Pancreas (tissue), 10 donors: Measurements from ENCODE around the gene LINGO1. TPM values are rescaled to one million over a fixed set of nuclear protein-coding genes. Genes with fewer than 3 reads are reported as not detected.

Experiments used
- ATAC-seq, 4 donors: fragments of 200-7000 bp; cut with Tn5 transposase; one replicate each; pipeline versions ENCODE4 v1.8.0 to v1.9.1; 2020; ENCODE audit warnings: mild to moderate bottlenecking in 4 of 4, moderate library complexity in 4 of 4
- DNase-seq, 6 donors: peaks; one replicate each; pipeline ENCODE4 v3.0.0-alpha.2; 2020
- FAIRE-seq: peaks from 2 replicates; lab custom pipeline; 2012; peaks lifted over from hg19 to GRCh38; lab: Jason Lieb, UNC
- H3K27ac ChIP-seq, 4 donors: fragments of 200-600 bp; sonication (generic); 1 replicate in 3 of 4; 2 replicates in 1 of 4; pipeline versions ENCODE4 v1.5.0 to v1.8.0; 2020
- H3K27me3 ChIP-seq, 4 donors: fragments of 200-600 bp; one replicate each; pipeline ENCODE4 v1.8.0; 2021
- H3K36me3 ChIP-seq, 3 donors: fragments of 200-600 bp; sonication (generic) in 1 of 3; one replicate each; pipeline versions ENCODE4 v1.5.0 to v1.8.0; 2020 to 2021
- H3K4me1 ChIP-seq, 3 donors: fragments of 200-600 bp; one replicate each; pipeline ENCODE4 v1.8.0; 2021
- H3K4me3 ChIP-seq, 4 donors: fragments of 200-600 bp; sonication (generic) in 2 of 4; one replicate each; pipeline versions ENCODE4 v1.5.0 to v1.8.0; 2020 to 2021
- H3K9me3 ChIP-seq, 4 donors: fragments of 200-600 bp; one replicate each; pipeline ENCODE4 v1.8.0; 2021
- WGBS, 2 donors: extraction: QIAGEN DNeasy Blood & Tissue Kit; methylation state at CpG; one replicate each; pipeline ENCODE4 v1.1.7; 2013; 5-methylcytosine and 5-hydroxymethylcytosine counted together
- intact Hi-C, 3 donors: fragments of 100-400 bp; cut with DNase I; formaldehyde crosslinking; loops; one replicate each; pipeline versions ENCODE4 v1.11.1 to v1.14.2; 2022
- polyA plus RNA-seq, 2 donors: library from polyadenylated mRNA; stranded (reverse); fragments of 200-250 nt; gene quantifications; one replicate each; pipeline ENCODE4 v1.2.3, GENCODE V29; 2013
- total RNA-seq, 6 donors: library from RNA; stranded (reverse); fragmentation: NEBNext Ultra II Directional in 4 of 6; extraction: Animal tissue kit (Norgen Biotek cat#: 25700) in 4 of 6; gene quantifications; one replicate each; pipeline versions ENCODE4 v1.2.1 to v1.2.4, GENCODE V29; 2021 to 2023
- TF ChIP-seq, protein P1 (sequence below), 4 donors: fragments of 200-600 bp; sonication (generic) in 3 of 4; IDR thresholded peaks; one replicate each; pipeline versions ENCODE4 v1.5.0 to v1.8.0; 2021; ENCODE audit warnings: antibody characterized with exemption in 4 of 4
- donor health status: healthy with polysubstance abuse.
- donor health status: DM: no; HTN: no; CAD: no; lungs with moderate emphysema.
- donor health status: DM: no; HTN: no; CAD: no.
- donor health status: control.
- donor health status: control.
- donor health status: Bipolar disorder and iron deficiency.
- donor health status: DM: yes; HTN: yes; CAD: no.
- donor health status: DM: no; HTN: no; CAD: no.
- donor health status: DM: no; HTN: no; CAD: no.
- donor health status: DM: yes; HTN: yes; CAD: no.

LINGO1 gene
- total and polyA plus RNA-seq, 8 donors, result 0.80 to 3.0 (median 1.7) TPM

- H3K36me3 ChIP-seq, result no peaks in the 10 kb centered on the region
- DNase-seq, result peak in 1 of 6 donors; percentile 24
- no peak overlapping the region for H3K4me3 ChIP-seq
- no peak for FAIRE-seq
- ATAC-seq, result no peak
- 86 to 89% methylated on average over 11 of the region's 11 CpGs for WGBS, 2 donors
- no peak overlapping the region for H3K27ac ChIP-seq
- H3K4me1 ChIP-seq, result no peaks in the 10 kb centered on the region
- no peaks in the 10 kb centered on the region for H3K9me3 ChIP-seq
- intact Hi-C loops, result no loop called here
- H3K27me3 ChIP-seq, result no peaks in the 10 kb centered on the region
- TF ChIP-seq, protein P1, sequence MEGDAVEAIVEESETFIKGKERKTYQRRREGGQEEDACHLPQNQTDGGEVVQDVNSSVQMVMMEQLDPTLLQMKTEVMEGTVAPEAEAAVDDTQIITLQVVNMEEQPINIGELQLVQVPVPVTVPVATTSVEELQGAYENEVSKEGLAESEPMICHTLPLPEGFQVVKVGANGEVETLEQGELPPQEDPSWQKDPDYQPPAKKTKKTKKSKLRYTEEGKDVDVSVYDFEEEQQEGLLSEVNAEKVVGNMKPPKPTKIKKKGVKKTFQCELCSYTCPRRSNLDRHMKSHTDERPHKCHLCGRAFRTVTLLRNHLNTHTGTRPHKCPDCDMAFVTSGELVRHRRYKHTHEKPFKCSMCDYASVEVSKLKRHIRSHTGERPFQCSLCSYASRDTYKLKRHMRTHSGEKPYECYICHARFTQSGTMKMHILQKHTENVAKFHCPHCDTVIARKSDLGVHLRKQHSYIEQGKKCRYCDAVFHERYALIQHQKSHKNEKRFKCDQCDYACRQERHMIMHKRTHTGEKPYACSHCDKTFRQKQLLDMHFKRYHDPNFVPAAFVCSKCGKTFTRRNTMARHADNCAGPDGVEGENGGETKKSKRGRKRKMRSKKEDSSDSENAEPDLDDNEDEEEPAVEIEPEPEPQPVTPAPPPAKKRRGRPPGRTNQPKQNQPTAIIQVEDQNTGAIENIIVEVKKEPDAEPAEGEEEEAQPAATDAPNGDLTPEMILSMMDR (IDR thresholded peaks at IDR 0.05), result no peak
Observed at GRCh38 chr15:77623755-77624524, 8.8 kb downstream of the LINGO1 start.

DNA sequence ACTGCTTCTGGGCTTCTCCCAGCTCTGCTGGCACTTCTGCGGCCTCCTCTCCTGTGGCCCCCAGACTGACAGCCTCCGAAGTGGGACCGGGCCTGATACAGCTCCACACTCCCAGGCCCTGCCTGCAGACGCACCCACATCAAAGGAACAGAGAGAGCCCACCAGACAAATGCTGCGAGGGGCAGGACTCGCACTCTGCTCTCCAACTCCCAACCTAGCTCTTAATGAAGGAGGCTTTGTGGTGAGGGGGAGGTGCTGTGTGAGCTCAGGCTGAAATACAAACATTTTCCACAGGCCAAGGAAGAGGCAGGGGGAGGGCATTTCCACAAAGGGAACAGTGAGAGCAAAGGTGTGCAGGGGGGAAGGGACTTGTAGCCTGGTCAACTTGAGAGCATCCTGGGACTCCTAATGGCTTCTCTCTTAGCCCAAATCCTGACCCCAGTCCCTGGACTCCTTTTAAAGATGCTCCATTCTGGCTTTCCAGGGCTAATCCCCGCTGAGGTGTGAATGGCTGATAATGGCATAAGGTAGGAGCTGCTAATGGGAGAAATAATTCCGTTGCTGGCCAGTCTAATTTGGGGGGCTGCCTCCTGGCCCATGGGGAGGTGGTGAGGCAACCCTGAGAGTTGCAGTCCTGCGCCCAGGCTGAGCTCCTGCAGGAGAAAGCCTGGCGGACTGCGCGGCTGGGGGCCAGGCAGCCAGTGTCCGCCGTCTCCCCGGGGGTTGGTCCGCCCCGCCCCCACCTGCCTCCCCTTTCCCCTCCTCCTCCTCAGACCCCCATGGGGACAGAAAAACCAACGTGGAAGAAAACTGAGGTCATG, 9.6 kb downstream of the LINGO1 start:
- no peaks in the 10 kb centered on the region for H3K9me3 ChIP-seq
- intact Hi-C loops, result no loop called here
- 79 to 83% methylated on average over 18 of the region's 18 CpGs for WGBS, 2 donors
- ATAC-seq (no peak), DNase-seq (no peak), FAIRE-seq (no peak)
- no peak overlapping the region for H3K27ac ChIP-seq
- no peaks in the 10 kb centered on the region for H3K27me3 ChIP-seq
- H3K4me3 ChIP-seq, result no peak overlapping the region
- TF ChIP-seq, protein P1 (IDR thresholded peaks at IDR 0.05), result no peak
- H3K36me3 ChIP-seq, result no peaks in the 10 kb centered on the region
- no peaks in the 10 kb centered on the region for H3K4me1 ChIP-seq

- intact Hi-C loops, result no loop called here
- Histone ChIP-seq H3K27ac (no peak overlapping the region), H3K4me3 (no peak overlapping the region), H3K36me3 (no peaks in the 10 kb centered on the region), H3K9me3 (no peaks in the 10 kb centered on the region), H3K27me3 (no peaks in the 10 kb centered on the region), H3K4me1 (no peaks in the 10 kb centered on the region)
- DNase-seq (no peak), FAIRE-seq (no peak), ATAC-seq (no peak)
- TF ChIP-seq, protein P1 (IDR thresholded peaks at IDR 0.05), result no peak
- 70 to 74% methylated on average over 22 of the region's 22 CpGs for WGBS, 2 donors
Observed at GRCh38 chr15:77622209-77622933, 10.3 kb downstream of the LINGO1 start.

- DNase-seq, result no peak
- H3K27me3 ChIP-seq, result no peaks in the 10 kb centered on the region
- WGBS, 2 donors, result 85 to 91% methylated on average over 16 of the region's 16 CpGs
Observed at GRCh38 chr15:77621847-77622208, 10.9 kb downstream of the LINGO1 start.

More at GRCh38 chr15:77621847-77622208, 10.9 kb downstream of the LINGO1 start:
- Histone ChIP-seq H3K4me3 (no peak overlapping the region), H3K4me1 (no peaks in the 10 kb centered on the region), H3K36me3 (no peaks in the 10 kb centered on the region), H3K27ac (no peak overlapping the region), H3K9me3 (no peaks in the 10 kb centered on the region)
- TF ChIP-seq, protein P1 (IDR thresholded peaks at IDR 0.05), result no peak
- ATAC-seq, result no peak
- intact Hi-C loops, result no loop called here
- no peak for FAIRE-seq
